GM23338 (cell line): ENCODE data around the gene FLNB.

Source experiments
- EZH2 ChIP-seq: fragments of 200-600 bp; sonication (generic); IDR thresholded peaks from one replicate; pipeline ENCODE4 v1.8.0; 2017; ENCODE audit warnings: antibody characterized with exemption, mild to moderate bottlenecking, low read depth; ENCODE audit not compliant: unreplicated experiment
- TF ChIP-seq, protein P1 (sequence below), 2 experiments: fragments of 200-600 bp in 1 of 2; sonication (generic) in 1 of 2; conservative IDR thresholded peaks; 2 replicates each; pipeline versions ENCODE4 v1.5.1 to v1.6.1; 2016 to 2017; ENCODE audit warnings: antibody characterized with exemption in 2 of 2, low read depth in 2 of 2, mild to moderate bottlenecking in 2 of 2, moderate library complexity in 1 of 2

DNA sequence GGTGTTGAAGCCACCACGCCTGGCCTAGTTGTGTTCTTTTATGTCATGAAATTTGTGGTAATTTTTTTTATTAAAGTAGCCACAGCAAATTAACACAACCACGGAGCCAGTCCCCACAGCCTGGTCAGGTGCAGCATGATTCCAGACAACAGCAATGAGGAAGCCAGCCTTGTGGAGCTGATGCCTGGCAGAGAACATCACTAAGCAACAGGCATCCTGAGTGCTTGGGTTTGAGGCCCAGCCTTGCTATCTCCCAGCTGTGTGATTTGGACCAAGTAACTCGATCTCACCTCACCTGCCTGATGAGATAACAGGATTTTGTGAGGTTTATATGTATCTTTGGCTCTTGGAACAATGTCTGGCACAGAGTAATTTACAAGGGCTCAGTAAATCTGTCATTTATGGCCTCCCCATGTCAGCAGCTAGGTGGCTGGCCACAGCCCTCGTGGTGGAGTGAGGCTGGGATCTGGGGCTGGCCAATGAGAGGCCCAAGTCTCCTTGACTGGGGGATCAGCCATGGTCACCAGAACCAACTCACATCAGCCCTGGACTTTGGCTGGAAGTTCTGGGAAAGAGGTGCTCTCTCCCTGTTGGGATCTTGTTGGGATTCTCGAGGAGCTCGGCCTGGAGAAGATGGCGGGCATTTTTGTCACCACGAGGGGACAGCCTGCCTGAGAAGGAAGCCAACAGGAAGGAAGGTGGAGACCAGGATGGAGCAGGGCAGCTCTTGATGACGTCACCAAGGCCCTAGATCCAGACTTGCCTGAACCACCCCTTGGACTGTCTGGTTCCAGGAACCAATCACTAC is 22.8 kb upstream of the FLNB start:
- TF ChIP-seq, protein P1, sequence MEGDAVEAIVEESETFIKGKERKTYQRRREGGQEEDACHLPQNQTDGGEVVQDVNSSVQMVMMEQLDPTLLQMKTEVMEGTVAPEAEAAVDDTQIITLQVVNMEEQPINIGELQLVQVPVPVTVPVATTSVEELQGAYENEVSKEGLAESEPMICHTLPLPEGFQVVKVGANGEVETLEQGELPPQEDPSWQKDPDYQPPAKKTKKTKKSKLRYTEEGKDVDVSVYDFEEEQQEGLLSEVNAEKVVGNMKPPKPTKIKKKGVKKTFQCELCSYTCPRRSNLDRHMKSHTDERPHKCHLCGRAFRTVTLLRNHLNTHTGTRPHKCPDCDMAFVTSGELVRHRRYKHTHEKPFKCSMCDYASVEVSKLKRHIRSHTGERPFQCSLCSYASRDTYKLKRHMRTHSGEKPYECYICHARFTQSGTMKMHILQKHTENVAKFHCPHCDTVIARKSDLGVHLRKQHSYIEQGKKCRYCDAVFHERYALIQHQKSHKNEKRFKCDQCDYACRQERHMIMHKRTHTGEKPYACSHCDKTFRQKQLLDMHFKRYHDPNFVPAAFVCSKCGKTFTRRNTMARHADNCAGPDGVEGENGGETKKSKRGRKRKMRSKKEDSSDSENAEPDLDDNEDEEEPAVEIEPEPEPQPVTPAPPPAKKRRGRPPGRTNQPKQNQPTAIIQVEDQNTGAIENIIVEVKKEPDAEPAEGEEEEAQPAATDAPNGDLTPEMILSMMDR (conservative IDR thresholded peaks at IDR 0.05; ENCODE audit: low read depth in 2 of 2): no peak
- TF ChIP-seq EZH2: no peak
